ENCODE data around the gene IMPG1.

- no peak for TF ChIP-seq CTCF (conservative IDR thresholded peaks at IDR 0.05; ENCODE audit: low read depth, low read length)
- no peak for TF ChIP-seq EZH2phosphoT487 (IDR thresholded peaks at IDR 0.05; ENCODE audit: borderline replicate concordance, low read length)
- no peak for TF ChIP-seq EZH2 (IDR thresholded peaks at IDR 0.05; ENCODE audit: low read length, unreplicated experiment)
These were observed 165.0 kb downstream of the IMPG1 start for GRCh38 chr6:75907444-75907843.

Measured in PC-3 (cell line).